Smooth muscle cell of the umbilical artery (primary cell): ENCODE data around the gene DLL4. TPM values are rescaled to one million over a fixed set of nuclear protein-coding genes. Genes with fewer than 3 reads are reported as not detected.

Experiments used
- total RNA-seq: library from RNA; depleted of rRNA; stranded (reverse); fragments of >200 nt; gene quantifications from 2 replicates; pipeline ENCODE4 v1.2.3, GENCODE V29; 2014

Gene DLL4
- 0.14 and 0.30 TPM in 2 replicates for total RNA-seq

GRCh38 chr15:40928821-40929659, at the start of gene DLL4:
TSS of gene DLL4 (plus strand) at chr15:40929340. CDS start at chr15:40929669, 329 bp downstream.

GRCh38 chr15:40893733-40894680, 35.1 kb upstream of the DLL4 start, which contains the start of gene VPS18:
TSS of gene VPS18 (plus strand) at chr15:40894450. CDS start at chr15:40894769, 319 bp downstream.

GRCh38 chr15:40952901-40953712, 24.0 kb downstream of the DLL4 start, which contains the start of gene CHAC1:
TSS of gene CHAC1 (plus strand) at chr15:40953471. CDS start at chr15:40953584, 113 bp downstream.

Other genes starting within 250 kb of the DLL4 start
- 0.30 and 4.8 TPM in 2 replicates for gene RAD51, start 234.2 kb upstream of the DLL4 start, total RNA-seq
- gene RMDN3, start 174.1 kb upstream of the DLL4 start, total RNA-seq = 25.7 and 26.4 TPM in 2 replicates
- gene GCHFR, start 165.3 kb upstream of the DLL4 start, total RNA-seq = 0.60 and 2.4 TPM in 2 replicates
- under 0.01 and 0.05 TPM in 2 replicates for gene C15orf62, start 159.4 kb upstream of the DLL4 start, total RNA-seq
- 15.1 and 19.3 TPM in 2 replicates for gene ZFYVE19, start 122.3 kb upstream of the DLL4 start, total RNA-seq
- 7.7 and 27.2 TPM in 2 replicates for gene DNAJC17, start 121.9 kb upstream of the DLL4 start, total RNA-seq
- not detected in 2 replicates for gene PPP1R14D, start 100.6 kb upstream of the DLL4 start, total RNA-seq
- gene SPINT1, start 85.3 kb upstream of the DLL4 start, total RNA-seq = 0.30 and 0.78 TPM in 2 replicates
- under 0.01 TPM in 1 of 2 replicates, not detected in the other for gene RHOV, start 55.1 kb upstream of the DLL4 start, total RNA-seq
- 49.3 and 53.2 TPM in 2 replicates for gene VPS18, start 34.9 kb upstream of the DLL4 start, total RNA-seq
- gene CHAC1, start 24.1 kb downstream of the DLL4 start, total RNA-seq = 9.5 and 41.9 TPM in 2 replicates
- 17.5 and 32.9 TPM in 2 replicates for gene INO80, start 186.9 kb downstream of the DLL4 start, total RNA-seq